Naive thymus-derived CD8-positive, alpha-beta T cell (primary cell): ENCODE results near the gene RNF213. TPM values are rescaled to one million over a fixed set of nuclear protein-coding genes. Genes with fewer than 3 reads are reported as not detected.

Source experiments
- ATAC-seq, 2 donors: fragments of 150-1000 bp; cut with Tn5 transposase in 1 of 2; sonication (Bioruptor Pico), chemical (Tn5 transposase) in 1 of 2; 1 replicate in 1 of 2; 2 replicates in 1 of 2; pipeline ENCODE4 v1.10.0; 2021; ENCODE audit warnings: mild to moderate bottlenecking in 2 of 2, moderate library complexity in 2 of 2
- POLR2A ChIA-PET: fragments of 350-600 bp; sonication (Branson Sonifier 250); formaldehyde crosslinking; loops from one replicate; lab custom pipeline; 2021; ENCODE audit warnings: antibody characterized with exemption; lab: Charles Lee
- DNase-seq, 10 donors: peaks; one replicate each; pipeline versions ENCODE4 v3.0.0 to v3.0.0-alpha.2; 2020 to 2022
- H3K27ac Mint-ChIP-seq, 10 donors: one replicate each; pipeline ENCODE4 v1.8.0; 2020 to 2022; ENCODE audit warnings: mild to moderate bottlenecking in 10 of 10, mixed read lengths in 10 of 10, moderate library complexity in 4 of 10, inconsistent platforms in 1 of 10
- H3K27me3 Mint-ChIP-seq, 5 donors: one replicate each; pipeline ENCODE4 v1.8.0; 2021 to 2022; ENCODE audit warnings: mixed read lengths in 5 of 5
- H3K36me3 Mint-ChIP-seq, 3 donors: one replicate each; pipeline ENCODE4 v1.8.0; 2020 to 2022; ENCODE audit warnings: mixed read lengths in 3 of 3, mild to moderate bottlenecking in 2 of 3, inconsistent platforms in 1 of 3
- H3K4me1 Mint-ChIP-seq, 4 donors: one replicate each; pipeline ENCODE4 v1.8.0; 2021 to 2022; ENCODE audit warnings: mixed read lengths in 4 of 4
- H3K4me3 Mint-ChIP-seq, 10 donors: one replicate each; pipeline ENCODE4 v1.8.0; 2020 to 2022; ENCODE audit warnings: mild to moderate bottlenecking in 10 of 10, mixed read lengths in 10 of 10, moderate library complexity in 6 of 10, inconsistent platforms in 1 of 10
- H3K9me3 Mint-ChIP-seq, 9 donors: one replicate each; pipeline ENCODE4 v1.8.0; 2020 to 2022; ENCODE audit warnings: mixed read lengths in 9 of 9, mild to moderate bottlenecking in 3 of 9, inconsistent platforms in 1 of 9, moderate library complexity in 1 of 9
- polyA plus RNA-seq, 3 donors: library from polyadenylated mRNA; unstranded; fragments of 300-500 nt; fragmentation: Illumina TruSeq; gene quantifications; one replicate each; pipeline ENCODE4 v1.2.3, GENCODE V29; 2021
- total RNA-seq, 8 experiments: library from RNA in 2 of 8; stranded (reverse) in 2 of 8; gene quantifications; one replicate each; pipeline ENCODE4 v1.2.3 and lab custom pipeline; 2021 to 2026

Gene RNF213
- total and polyA plus RNA-seq, 5 experiments from 2014 or later, result 27.1 to 328 (median 52.2) TPM

DNA sequence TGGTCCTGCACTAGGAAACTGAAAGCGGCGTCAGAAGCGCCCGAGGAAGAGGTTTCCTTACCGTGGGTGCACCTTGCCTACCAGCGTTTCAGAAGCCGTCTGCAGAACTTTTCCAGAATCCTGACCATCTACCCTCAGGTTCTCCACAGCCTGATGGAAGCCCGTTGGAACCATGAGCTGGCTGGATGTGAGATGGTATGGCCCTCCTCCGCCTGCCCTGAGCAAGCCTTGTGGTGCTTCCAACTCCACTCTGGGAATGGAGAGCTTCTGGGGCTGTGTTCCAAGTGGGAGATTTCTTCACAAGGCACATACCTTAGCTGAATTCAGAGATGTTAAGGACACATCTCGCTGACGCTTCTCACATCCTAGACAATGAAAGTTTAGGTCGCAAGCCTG, 102.5 kb downstream of the RNF213 start:
- H3K27ac Mint-ChIP-seq, result peak overlapping the region in 2 of 10 donors; percentile 13 to 53
- ATAC-seq (no peak), DNase-seq (no peak)
- POLR2A ChIA-PET, result interaction anchor here (0.6 kb wide), 1 partner anchor 30 kb away, joined by 3 read pairs; no protein-coding TSS in a partner anchor
- H3K4me1 Mint-ChIP-seq, result peaks cover 0 to 2% (median 0%) of the 10 kb centered on the region in 4 donors
- peaks cover 10 to 92% (median 36%) of the 10 kb centered on the region in 3 donors for H3K36me3 Mint-ChIP-seq
- no peaks in the 10 kb centered on the region for H3K27me3 Mint-ChIP-seq
- H3K9me3 Mint-ChIP-seq, result no peaks in the 10 kb centered on the region
- H3K4me3 Mint-ChIP-seq, result no peak overlapping the region

DNA sequence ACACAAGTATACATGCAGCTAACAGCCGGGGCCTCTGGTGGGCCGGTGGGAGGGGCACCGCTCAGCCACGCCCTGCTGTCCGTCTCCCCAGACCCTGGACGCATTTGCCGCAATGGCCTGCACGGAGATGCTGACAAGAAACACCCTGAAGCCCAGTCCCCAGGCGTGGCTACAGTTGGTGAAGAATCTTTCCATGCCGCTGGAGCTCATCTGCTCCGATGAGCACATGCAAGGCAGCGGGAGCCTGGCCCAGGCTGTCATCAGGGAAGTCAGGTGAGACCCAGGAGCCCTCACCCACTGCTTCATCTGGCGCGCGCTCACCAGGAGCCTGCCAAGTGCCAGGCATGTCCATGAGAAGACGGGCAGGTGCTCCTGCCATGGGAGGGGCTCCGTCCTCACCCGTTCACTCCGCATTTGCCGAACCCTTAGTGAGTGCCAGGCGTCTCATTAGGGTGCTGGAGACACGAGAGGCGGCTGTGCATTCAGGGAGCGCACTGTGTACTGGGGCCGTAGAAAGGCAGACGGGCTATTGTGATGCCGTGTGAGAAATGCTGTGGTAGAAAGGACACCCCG, 103.0 kb downstream of the RNF213 start:
- peaks cover 0 to 2% (median 0%) of the 10 kb centered on the region in 4 donors for H3K4me1 Mint-ChIP-seq
- H3K27me3 Mint-ChIP-seq, result no peaks in the 10 kb centered on the region
- H3K36me3 Mint-ChIP-seq, result peaks cover 6 to 92% (median 32%) of the 10 kb centered on the region in 3 donors
- POLR2A ChIA-PET, result no interaction called here
- no peaks in the 10 kb centered on the region for H3K9me3 Mint-ChIP-seq
- DNase-seq (no peak), ATAC-seq (no peak)
- peak overlapping the region in 2 of 10 donors; percentile 53 to 57 for H3K27ac Mint-ChIP-seq
- H3K4me3 Mint-ChIP-seq, result no peak overlapping the region

DNA sequence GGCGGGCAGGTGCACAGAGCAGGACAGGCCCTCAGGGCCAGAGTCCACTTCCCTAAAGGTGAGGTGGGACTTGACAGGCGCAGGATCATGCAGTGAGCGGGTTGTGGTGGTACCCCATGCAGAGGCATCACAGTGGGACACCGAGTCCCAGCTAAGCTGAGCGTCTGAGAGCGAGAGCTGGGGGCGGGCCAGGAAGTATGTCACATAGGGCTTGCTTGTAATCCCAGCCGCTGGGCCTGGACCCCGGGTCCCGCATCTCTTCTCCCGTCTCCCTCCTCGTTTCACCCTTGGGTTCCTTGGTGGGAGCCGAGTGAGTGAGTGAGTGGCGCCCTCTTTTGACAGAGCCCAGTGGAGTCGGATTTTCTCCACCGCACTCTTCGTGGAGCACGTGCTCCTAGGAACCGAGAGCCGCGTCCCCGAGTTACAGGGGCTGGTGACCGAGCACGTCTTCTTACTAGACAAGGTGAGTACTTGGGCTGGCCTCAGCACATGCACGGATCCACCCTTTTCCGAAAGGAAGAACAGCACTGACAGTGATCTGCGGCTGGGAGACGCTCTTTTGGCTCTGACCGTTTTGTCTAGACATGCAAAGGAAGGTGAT, 103.5 kb downstream of the RNF213 start:
- POLR2A ChIA-PET, result no interaction called here
- Mint-ChIP-seq H3K36me3 (peaks cover 6 to 92% (median 32%) of the 10 kb centered on the region in 3 donors), H3K9me3 (no peaks in the 10 kb centered on the region), H3K27me3 (no peaks in the 10 kb centered on the region), H3K27ac (peak overlapping the region in 1 of 10 donors; percentile 57), H3K4me1 (peaks cover 0 to 2% (median 0%) of the 10 kb centered on the region in 4 donors), H3K4me3 (no peak overlapping the region)
- no peak for ATAC-seq
- DNase-seq, result no peak

DNA sequence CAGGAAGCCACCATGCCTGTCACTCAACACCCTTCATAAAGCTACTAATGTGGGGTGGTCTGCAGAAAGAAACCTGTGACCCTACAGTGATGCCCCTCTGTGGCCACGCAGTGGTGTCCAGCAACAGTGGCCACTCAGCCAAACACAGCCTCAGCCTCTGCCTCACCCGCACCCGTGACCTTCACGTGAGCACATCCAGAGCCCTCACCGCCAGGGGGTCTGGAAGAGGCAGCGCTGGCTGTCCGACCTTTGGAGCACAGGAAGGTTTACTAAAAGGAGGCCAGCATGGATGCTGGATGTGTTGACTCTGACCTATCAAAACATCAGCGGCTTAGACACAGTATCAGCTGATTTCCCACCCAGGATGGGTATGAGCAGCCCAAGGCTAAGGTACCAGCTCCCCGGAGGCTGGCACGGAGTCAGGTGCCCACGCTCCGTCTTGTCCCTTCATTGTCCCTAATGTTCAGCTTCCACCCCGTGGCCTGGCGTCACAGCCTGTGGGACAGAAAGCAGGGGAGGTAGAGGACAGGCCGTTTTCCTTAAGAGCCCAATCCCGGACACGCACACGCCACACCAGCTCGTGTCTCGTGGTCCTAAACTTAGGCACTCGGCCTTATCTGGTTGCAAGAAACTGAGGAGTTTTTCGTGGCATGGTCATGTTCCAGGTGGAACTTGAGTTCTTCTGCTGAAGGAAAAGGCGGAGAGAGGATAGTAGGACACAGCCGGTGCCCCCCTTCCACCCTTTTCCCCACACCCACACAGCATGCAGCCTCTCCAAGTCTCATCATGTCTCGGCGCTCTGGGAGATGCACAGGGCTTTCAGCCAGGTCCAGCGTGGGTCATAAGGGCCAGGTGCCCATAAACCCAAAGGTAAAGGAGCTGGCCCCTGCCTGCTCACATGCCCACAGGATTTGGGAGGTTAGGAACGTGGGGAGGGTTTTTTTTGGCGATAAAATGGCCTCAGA, 104.6 kb downstream of the RNF213 start:
- ATAC-seq, result no peak
- H3K27me3 Mint-ChIP-seq, result no peaks in the 10 kb centered on the region
- POLR2A ChIA-PET, result no interaction called here
- no peak overlapping the region for H3K27ac Mint-ChIP-seq
- H3K4me3 Mint-ChIP-seq, result no peak overlapping the region
- no peaks in the 10 kb centered on the region for H3K9me3 Mint-ChIP-seq
- no peak for DNase-seq
- peaks cover 6 to 92% (median 30%) of the 10 kb centered on the region in 3 donors for H3K36me3 Mint-ChIP-seq
- H3K4me1 Mint-ChIP-seq, result peaks cover 0 to 2% (median 0%) of the 10 kb centered on the region in 4 donors

DNA sequence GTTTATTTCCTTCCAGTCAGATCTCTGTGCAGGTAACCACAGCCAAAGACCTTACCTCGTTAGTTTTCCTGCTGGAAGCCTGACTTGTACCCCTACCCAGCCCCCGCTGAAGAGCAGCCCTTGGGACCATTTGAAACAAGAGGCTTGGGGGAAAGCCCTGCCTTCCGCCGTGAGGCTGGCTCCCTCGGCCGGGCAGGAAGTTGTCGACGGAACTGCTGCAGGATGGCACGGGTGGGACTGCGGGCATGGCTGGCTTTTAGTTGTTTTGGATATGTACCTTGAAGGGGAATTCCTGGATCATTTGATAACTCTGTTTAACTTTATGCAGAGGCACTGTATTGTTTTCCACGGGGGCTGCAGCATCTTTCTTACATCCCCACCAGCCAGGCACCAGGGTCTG, 105.3 kb downstream of the RNF213 start:
- no peaks in the 10 kb centered on the region for H3K27me3 Mint-ChIP-seq
- DNase-seq (no peak), ATAC-seq (no peak)
- peaks cover 0 to 2% (median 0%) of the 10 kb centered on the region in 4 donors for H3K4me1 Mint-ChIP-seq
- H3K36me3 Mint-ChIP-seq, result peaks cover 6 to 92% (median 29%) of the 10 kb centered on the region in 3 donors
- no peak overlapping the region for H3K4me3 Mint-ChIP-seq
- peak overlapping the region in 2 of 10 donors; percentile 36 to 63 for H3K27ac Mint-ChIP-seq
- H3K9me3 Mint-ChIP-seq, result no peaks in the 10 kb centered on the region
- POLR2A ChIA-PET, result no interaction called here

DNA sequence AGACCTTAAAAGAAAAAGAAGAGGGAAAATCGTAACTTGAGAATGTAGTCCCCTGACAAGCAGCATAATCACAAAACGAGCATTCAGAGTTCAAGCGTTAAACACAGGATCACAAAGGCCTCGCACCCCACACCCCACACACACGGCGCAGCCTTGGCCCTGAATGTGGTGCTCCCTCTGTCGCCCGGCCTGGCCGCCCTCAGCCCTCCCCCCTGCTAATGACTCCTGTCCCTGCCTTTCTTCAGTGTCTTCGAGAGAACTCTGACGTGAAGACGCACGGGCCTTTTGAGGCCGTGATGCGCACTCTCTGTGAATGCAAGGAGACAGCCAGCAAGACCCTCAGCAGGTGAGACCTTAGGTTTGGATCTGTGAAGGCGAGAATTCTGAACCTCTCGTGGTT, 106.9 kb downstream of the RNF213 start:
- POLR2A ChIA-PET, result no interaction called here
- Mint-ChIP-seq H3K4me1 (no peaks in the 10 kb centered on the region), H3K27me3 (no peaks in the 10 kb centered on the region), H3K36me3 (peaks cover 0 to 91% (median 19%) of the 10 kb centered on the region in 3 donors), H3K27ac (peak overlapping the region in 2 of 10 donors; percentile 16 to 49), H3K4me3 (no peak overlapping the region), H3K9me3 (no peaks in the 10 kb centered on the region)
- no peak for ATAC-seq
- no peak for DNase-seq

DNA sequence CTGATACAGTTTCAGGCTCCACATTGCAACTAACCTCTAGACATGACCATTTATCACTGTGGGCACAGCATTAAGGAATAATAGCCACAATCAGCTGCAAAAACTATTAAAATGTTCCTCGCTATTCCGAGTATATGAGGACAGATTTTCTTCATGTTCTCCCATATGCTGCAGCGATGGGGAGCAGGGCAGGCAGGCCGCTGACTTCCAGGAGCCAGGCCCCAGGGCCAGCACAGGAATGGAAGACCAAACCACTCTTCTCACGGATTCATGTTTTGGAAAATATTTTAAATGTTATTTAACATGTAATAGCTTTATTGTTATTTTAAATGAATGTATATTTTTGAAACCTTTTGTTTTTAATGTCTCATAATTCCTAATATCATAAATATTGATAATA, 110.5 kb downstream of the RNF213 start:
- Mint-ChIP-seq H3K36me3 (peaks cover 0 to 97% (median 40%) of the 10 kb centered on the region in 3 donors), H3K27ac (peak overlapping the region in 1 of 10 donors; percentile 71), H3K9me3 (no peaks in the 10 kb centered on the region), H3K4me1 (no peaks in the 10 kb centered on the region), H3K4me3 (peak overlapping the region in 1 of 10 donors; percentile 20), H3K27me3 (no peaks in the 10 kb centered on the region)
- ATAC-seq, result no peak
- no peak for DNase-seq
- POLR2A ChIA-PET, result no interaction called here

DNA sequence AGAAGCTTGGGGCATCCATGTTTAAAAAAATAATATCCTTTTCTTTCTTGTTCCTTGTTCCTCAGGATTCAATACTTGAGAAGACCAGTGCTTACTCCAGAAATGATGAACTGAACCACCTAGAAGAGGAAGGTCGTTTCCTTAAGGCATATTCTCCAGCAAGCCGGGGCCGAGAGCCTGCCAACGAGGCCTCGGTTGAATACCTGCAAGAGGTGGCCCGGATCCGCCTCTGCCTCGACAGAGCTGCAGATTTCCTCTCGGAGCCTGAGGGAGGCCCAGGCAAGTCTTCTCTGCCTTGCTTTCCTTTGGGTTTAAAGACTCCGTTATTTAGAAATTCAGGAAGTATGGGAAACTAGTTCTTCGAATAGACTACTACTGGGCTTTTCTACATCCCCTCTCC, 111.8 kb downstream of the RNF213 start:
- no peak overlapping the region for H3K4me3 Mint-ChIP-seq
- H3K9me3 Mint-ChIP-seq, result no peaks in the 10 kb centered on the region
- DNase-seq, result no peak
- peak overlapping the region in 2 of 10 donors; percentile 40 to 48 for H3K27ac Mint-ChIP-seq
- H3K27me3 Mint-ChIP-seq, result no peaks in the 10 kb centered on the region
- H3K4me1 Mint-ChIP-seq, result no peaks in the 10 kb centered on the region
- POLR2A ChIA-PET, result no interaction called here
- ATAC-seq, result no peak
- H3K36me3 Mint-ChIP-seq, result peaks cover 0 to 98% (median 42%) of the 10 kb centered on the region in 3 donors

DNA sequence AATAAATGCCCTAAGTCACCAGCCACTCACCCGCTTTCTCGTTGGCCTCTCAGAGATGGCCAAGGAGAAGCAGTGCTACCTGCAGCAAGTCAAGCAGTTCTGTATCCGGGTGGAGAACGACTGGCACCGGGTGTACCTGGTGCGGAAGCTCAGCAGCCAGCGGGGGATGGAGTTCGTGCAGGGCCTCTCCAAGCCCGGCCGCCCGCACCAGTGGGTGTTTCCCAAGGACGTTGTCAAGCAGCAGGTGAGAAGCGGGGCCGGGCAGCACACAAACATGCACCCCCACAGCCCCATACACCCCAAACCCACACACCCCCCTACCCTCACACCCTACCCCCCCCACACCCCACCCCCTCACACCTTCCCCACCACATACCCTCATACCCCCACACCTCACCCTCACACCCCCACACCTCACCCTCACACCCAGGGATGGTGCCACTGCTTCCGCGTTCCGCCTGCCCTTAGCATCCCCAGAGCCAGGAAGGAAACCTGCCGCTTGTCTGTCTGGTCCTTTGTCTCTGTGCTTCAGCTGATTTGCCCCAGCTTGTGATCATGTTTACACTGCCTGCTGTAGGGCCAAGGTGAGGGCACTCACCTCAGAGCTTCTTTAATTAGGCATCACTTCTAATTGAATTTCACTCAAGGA, 112.4 kb downstream of the RNF213 start:
- Mint-ChIP-seq H3K27me3 (no peaks in the 10 kb centered on the region), H3K4me3 (no peak overlapping the region), H3K36me3 (peaks cover 0 to 98% (median 41%) of the 10 kb centered on the region in 3 donors), H3K9me3 (no peaks in the 10 kb centered on the region), H3K4me1 (peaks cover 0 to 2% (median 0%) of the 10 kb centered on the region in 4 donors), H3K27ac (peak overlapping the region in 4 of 10 donors; percentile 29 to 77 (median 44))
- DNase-seq (no peak), ATAC-seq (no peak)
- POLR2A ChIA-PET, result no interaction called here

DNA sequence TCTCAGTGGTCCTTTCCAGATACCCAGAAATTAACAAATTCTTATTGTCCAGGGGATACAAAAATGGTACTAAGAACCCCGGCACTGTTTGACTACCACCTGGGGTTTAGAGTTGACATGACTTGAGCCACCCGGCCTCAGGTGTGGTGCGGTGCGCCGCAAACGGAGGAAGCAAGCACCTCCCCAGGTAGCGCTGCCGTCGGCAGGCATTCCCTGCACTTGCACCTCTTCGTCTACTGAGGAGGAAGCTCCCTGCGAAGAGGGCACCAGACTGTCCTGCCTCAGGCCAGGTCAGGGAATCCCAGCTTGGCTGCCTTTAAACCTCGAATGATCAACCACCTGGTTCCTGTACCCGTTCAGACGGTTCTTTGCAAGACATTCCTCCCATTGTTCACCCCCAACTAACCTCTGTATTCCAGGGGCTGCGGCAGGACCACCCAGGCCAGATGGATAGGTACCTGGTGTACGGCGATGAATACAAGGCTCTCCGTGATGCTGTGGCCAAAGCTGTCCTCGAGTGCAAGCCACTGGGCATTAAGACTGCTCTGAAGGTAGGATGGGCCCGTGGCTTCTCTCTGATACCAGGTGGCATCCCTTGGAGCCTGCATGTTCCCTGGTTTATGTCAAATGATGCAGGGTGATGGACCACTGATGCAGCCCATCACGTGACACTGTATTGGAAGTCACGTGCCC, 113.5 kb downstream of the RNF213 start:
- peak overlapping the region in 4 of 10 donors; percentile 19 to 62 (median 38) for H3K27ac Mint-ChIP-seq
- H3K4me3 Mint-ChIP-seq, result no peak overlapping the region
- no peaks in the 10 kb centered on the region for H3K9me3 Mint-ChIP-seq
- POLR2A ChIA-PET, result no interaction called here
- no peaks in the 10 kb centered on the region for H3K27me3 Mint-ChIP-seq
- DNase-seq (no peak), ATAC-seq (no peak)
- peaks cover 0 to 98% (median 48%) of the 10 kb centered on the region in 3 donors for H3K36me3 Mint-ChIP-seq
- H3K4me1 Mint-ChIP-seq, result peaks cover 0 to 2% (median 0%) of the 10 kb centered on the region in 4 donors

DNA sequence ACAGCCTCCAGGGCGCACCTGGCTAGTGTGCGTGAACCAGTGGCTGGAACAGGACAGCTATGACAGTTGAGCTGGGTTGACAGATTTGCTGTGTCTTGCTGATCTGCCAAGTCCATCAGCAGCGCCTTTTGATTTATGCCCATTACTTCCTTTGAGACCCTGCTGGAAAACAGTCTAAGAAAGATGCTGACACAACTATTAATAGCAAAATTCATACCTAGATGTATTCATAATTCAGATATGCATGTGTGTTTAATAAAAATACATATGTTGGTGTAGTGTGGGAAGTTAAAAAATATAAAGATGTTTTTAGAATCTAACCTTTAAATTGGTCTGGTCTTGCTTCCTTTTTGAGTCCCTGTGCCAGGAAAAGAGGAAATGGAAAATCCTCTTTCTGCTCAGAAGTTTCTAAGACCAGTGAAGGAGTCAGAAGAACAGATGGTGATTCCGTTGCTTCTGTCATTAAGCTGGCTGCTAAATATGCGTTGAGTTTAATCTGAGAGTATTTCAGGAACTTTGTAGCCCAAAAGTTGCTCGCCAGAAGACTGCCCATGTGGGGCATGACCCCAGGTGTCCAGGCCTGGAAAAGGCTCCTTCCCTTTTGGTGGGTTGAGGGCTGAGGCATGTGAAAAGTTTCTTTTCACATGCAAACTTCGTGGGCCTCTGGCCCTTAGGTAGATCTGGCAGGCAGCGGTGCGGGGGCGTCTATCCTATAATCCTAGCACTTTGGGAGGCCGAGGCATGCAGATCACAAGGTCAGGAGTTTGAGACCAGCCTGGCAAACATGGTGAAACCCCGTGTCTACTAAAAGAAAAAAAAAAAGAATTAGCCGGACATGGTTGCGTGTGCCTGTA, 114.3 kb downstream of the RNF213 start:
- POLR2A ChIA-PET, result interaction anchor here (0.6 kb wide), 1 partner anchor 16 kb away, joined by 6 read pairs; no protein-coding TSS in a partner anchor
- H3K27ac Mint-ChIP-seq, result peak overlapping the region in 3 of 10 donors; percentile 19 to 62 (median 53)
- no peaks in the 10 kb centered on the region for H3K27me3 Mint-ChIP-seq
- H3K9me3 Mint-ChIP-seq, result no peaks in the 10 kb centered on the region
- no peak overlapping the region for H3K4me3 Mint-ChIP-seq
- peaks cover 0 to 2% (median 0%) of the 10 kb centered on the region in 4 donors for H3K4me1 Mint-ChIP-seq
- H3K36me3 Mint-ChIP-seq, result peaks cover 0 to 98% (median 48%) of the 10 kb centered on the region in 3 donors
- no peak for DNase-seq
- no peak for ATAC-seq
